Thymus (tissue), 14 donors: ENCODE results near the gene CD27. TPM values are rescaled to one million over a fixed set of nuclear protein-coding genes. Genes with fewer than 3 reads are reported as not detected.
A peak's percentile ranks its signal among the peaks of the same experiment; 100 is the strongest.

Source experiments
- DNase-seq, 9 donors: peaks; one replicate each; pipeline ENCODE4 v3.0.0-alpha.2; 2013; ENCODE audit warnings: low spot score in 9 of 9, low read depth in 6 of 9, missing footprints in 1 of 9
- H3K27ac ChIP-seq, 2 donors: one replicate each; pipeline ENCODE4 v1.5.1; 2013; ENCODE audit warnings: control low read depth in 1 of 2, low read depth in 1 of 2, low read length in 1 of 2, mild to moderate bottlenecking in 1 of 2, moderate library complexity in 1 of 2
- H3K27me3 ChIP-seq, 2 donors: one replicate each; pipeline ENCODE4 v1.5.1; 2013; ENCODE audit warnings: low read length in 1 of 2; ENCODE audit not compliant: control insufficient read depth in 2 of 2, insufficient read depth in 1 of 2
- H3K36me3 ChIP-seq, 2 donors: one replicate each; pipeline ENCODE4 v1.5.1; 2013; ENCODE audit warnings: low read length in 1 of 2, mild to moderate bottlenecking in 1 of 2, moderate library complexity in 1 of 2; ENCODE audit not compliant: control insufficient read depth in 2 of 2, insufficient read depth in 2 of 2
- H3K4me1 ChIP-seq, 2 donors: one replicate each; pipeline ENCODE4 v1.5.1; 2013; ENCODE audit warnings: low read length in 2 of 2; ENCODE audit not compliant: control insufficient read depth in 2 of 2, insufficient read depth in 2 of 2
- H3K4me3 ChIP-seq, 2 donors: one replicate each; pipeline ENCODE4 v1.5.1; 2013; ENCODE audit warnings: low read length in 2 of 2, control low read depth in 1 of 2, mild to moderate bottlenecking in 1 of 2
- H3K9me3 ChIP-seq, 2 donors: one replicate each; pipeline ENCODE4 v1.5.1; 2013; ENCODE audit warnings: low read length in 1 of 2, mild to moderate bottlenecking in 1 of 2; ENCODE audit not compliant: control insufficient read depth in 2 of 2, insufficient read depth in 1 of 2
- whole genome bisulfite sequencing: extraction: QIAGEN DNeasy Blood & Tissue Kit; methylation state at CpG from one replicate; pipeline ENCODE4 v1.1.7; 2013; 5-methylcytosine and 5-hydroxymethylcytosine counted together
- long read RNA-seq, 10 donors: transcript quantifications; one replicate each; lab custom pipeline, GENCODE V29; 2026
- polyA plus RNA-seq: library from polyadenylated mRNA; stranded (reverse); fragments of 200-250 nt; gene quantifications from one replicate; pipeline ENCODE4 v1.2.3, GENCODE V29; 2013
- total RNA-seq: library from RNA; stranded (reverse); fragments of 120-200 nt; gene quantifications from one replicate; pipeline ENCODE4 v1.2.4, GENCODE V29; 2013
- donor health status: healthy.

CD27 gene
- 42.3 TPM for total RNA-seq
- polyA plus RNA-seq, result 75.4 TPM
- long read RNA-seq, donor 1, partial matches to known transcripts, result 0 of 1 reads
- long read RNA-seq, donor 1, other reads (novel, unspliced or antisense), result 0 of 1 reads
- long read RNA-seq, donor 2, result 0 reads
- long read RNA-seq, donor 3, transcript CD27-201 (6 exons, 1,338 nt), result major isoform, 19 of 32 reads
- long read RNA-seq, donor 3, partial matches to known transcripts, result 11 of 32 reads
- long read RNA-seq, donor 3, other reads (novel, unspliced or antisense), result 0 of 32 reads
- long read RNA-seq, donor 4, transcript CD27-201 (6 exons, 1,338 nt), result major isoform, 10 of 11 reads
- long read RNA-seq, donor 4, partial matches to known transcripts, result 0 of 11 reads
- long read RNA-seq, donor 4, other reads (novel, unspliced or antisense), result 0 of 11 reads
- long read RNA-seq, donor 5, transcript CD27-201 (6 exons, 1,338 nt), result major isoform, 48 of 63 reads
- long read RNA-seq, donor 5, partial matches to known transcripts, result 13 of 63 reads
- long read RNA-seq, donor 5, other reads (novel, unspliced or antisense), result 0 of 63 reads
- long read RNA-seq, donor 6, transcript CD27-201 (6 exons, 1,338 nt), result major isoform, 23 of 23 reads
- long read RNA-seq, donor 6, partial matches to known transcripts, result 0 of 23 reads
- long read RNA-seq, donor 6, other reads (novel, unspliced or antisense), result 0 of 23 reads
- long read RNA-seq, donor 7, transcript CD27-201 (6 exons, 1,338 nt), result major isoform, 16 of 22 reads
- long read RNA-seq, donor 7, partial matches to known transcripts, result 5 of 22 reads
- long read RNA-seq, donor 7, other reads (novel, unspliced or antisense), result 0 of 22 reads
- long read RNA-seq, donor 8, transcript CD27-201 (6 exons, 1,338 nt), result major isoform, 6 of 6 reads
- long read RNA-seq, donor 8, partial matches to known transcripts, result 0 of 6 reads
- long read RNA-seq, donor 8, other reads (novel, unspliced or antisense), result 0 of 6 reads
- long read RNA-seq, donor 9, transcript CD27-201 (6 exons, 1,338 nt), result major isoform, 6 of 6 reads
- long read RNA-seq, donor 9, partial matches to known transcripts, result 0 of 6 reads
- long read RNA-seq, donor 9, other reads (novel, unspliced or antisense), result 0 of 6 reads
- long read RNA-seq, donor 10, transcript CD27-201 (6 exons, 1,338 nt), result major isoform, 14 of 14 reads
- long read RNA-seq, donor 10, partial matches to known transcripts, result 0 of 14 reads
- long read RNA-seq, donor 10, other reads (novel, unspliced or antisense), result 0 of 14 reads

DNA sequence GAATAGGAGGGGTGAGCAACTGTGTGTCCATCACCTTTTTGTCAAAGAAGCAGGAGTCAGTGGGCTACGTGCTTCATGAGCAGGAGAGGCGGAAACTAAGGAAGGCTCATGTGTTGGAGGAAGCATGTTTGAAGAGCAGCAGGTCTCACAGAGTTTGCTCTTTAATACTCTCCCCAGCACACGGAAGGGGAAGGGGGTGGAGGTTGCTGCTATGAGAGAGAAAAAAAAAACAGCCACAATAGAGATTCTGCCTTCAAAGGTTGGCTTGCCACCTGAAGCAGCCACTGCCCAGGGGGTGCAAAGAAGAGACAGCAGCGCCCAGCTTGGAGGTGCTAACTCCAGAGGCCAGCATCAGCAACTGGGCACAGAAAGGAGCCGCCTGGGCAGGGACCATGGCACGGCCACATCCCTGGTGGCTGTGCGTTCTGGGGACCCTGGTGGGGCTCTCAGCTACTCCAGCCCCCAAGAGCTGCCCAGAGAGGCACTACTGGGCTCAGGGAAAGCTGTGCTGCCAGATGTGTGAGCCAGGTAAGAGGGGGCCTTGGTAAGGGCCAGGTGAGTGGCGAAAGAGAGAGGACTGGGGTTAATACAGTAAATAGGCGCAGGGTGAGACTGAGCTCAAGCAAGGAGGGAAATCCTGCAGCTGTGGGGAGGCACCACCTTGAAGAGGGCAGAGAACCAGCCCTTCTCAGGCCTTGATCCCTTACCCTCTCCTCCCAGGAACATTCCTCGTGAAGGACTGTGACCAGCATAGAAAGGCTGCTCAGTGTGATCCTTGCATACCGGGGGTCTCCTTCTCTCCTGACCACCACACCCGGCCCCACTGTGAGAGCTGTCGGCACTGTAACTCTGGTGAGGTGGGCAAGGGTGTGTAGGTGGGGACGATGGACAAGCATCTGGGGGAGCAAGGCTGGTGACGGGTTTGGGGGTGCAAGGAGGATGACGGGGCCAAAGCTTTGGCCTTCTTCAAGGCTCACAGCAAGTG, at the start of gene CD27:
Gene CD27, plus strand, starts transcription at position 252 of the 985 bp plus-strand sequence. Its CDS starts 141 bp downstream, at position 393.
- WGBS, result 67% methylated on average over 16 of the region's 16 CpGs
- DNase-seq, result peak in 3 of 9 donors; percentile 54 to 86 (median 68)
- peaks cover 37 to 73% of the 10 kb centered on the region in 2 donors for H3K4me1 ChIP-seq

DNA sequence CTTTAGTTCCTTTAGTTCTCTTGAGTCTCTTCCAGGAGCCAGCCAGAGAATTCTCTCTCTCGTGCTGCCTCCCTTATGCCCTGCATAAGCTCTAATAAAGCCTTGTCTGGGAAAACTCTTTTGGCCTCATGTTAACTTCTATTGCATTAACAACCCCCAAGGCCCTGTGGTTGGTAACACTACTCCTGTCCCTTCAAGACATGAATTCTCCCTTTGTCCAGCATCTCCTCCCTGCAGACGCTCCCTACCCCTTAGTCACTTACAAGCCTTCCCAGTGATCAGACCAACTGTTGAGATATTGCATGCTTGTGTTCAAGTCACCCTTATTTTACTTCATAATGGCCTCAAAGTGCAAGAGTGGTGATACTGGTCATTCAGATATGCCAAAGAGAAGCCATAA, 48.7 kb upstream of the CD27 start:
- DNase-seq, result no peak
- no peaks in the 10 kb centered on the region for H3K27me3 ChIP-seq
- WGBS, result 98% methylated on average over 2 of the region's 2 CpGs
- no peak overlapping the region for H3K27ac ChIP-seq
- no peaks in the 10 kb centered on the region for H3K9me3 ChIP-seq
- H3K4me3 ChIP-seq, result no peak overlapping the region
- H3K4me1 ChIP-seq, result no peaks in the 10 kb centered on the region
- H3K36me3 ChIP-seq, result no peaks in the 10 kb centered on the region

More for the DNA sequence above, at the start of gene CD27:
- H3K27me3 ChIP-seq, result no peaks in the 10 kb centered on the region
- H3K36me3 ChIP-seq, result peaks cover 0 to 19% of the 10 kb centered on the region in 2 donors
- H3K4me3 ChIP-seq, result peak within 1 kb of the TSS; percentile 49 to 51
- H3K27ac ChIP-seq, result peak within 1 kb of the TSS; percentile 85 to 96
- H3K9me3 ChIP-seq, result no peaks in the 10 kb centered on the region

DNA sequence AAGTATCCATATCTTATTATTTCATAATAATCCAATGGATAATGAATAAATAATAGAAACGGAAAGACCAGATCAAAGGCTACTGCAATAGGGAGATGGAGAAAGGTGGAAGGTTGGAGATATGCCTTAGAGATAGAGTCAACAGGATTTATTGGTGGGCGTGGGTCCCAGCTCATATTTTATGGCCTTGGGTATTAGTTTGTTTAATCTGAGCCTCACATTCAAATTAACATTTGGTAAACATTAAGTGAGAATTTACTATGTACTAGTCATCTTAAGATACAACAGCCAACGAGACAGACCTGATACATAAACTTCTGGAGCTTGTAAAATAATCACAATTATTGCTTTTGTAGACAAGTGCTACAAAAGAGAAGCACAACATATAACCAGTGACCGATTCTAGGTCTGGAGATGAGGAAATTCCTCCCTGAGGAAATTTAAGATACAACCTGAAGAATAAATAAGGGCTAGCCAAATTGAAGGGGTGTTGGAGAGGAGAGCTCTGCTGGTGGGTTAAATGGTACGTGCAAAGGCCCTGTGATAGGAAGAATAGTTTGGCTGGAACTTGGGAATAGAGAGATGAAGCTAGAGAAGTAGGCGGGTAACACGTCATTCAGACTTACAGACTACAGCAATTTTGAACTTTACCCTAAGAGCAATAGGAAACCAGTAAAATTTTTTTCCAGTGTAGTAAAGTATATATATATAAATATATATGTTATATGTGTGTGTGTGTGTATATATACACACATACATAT, 44.7 kb upstream of the CD27 start:
- 96% methylated on average over 7 of the region's 7 CpGs for WGBS
- Histone ChIP-seq H3K9me3 (no peaks in the 10 kb centered on the region), H3K36me3 (no peaks in the 10 kb centered on the region)

DNA sequence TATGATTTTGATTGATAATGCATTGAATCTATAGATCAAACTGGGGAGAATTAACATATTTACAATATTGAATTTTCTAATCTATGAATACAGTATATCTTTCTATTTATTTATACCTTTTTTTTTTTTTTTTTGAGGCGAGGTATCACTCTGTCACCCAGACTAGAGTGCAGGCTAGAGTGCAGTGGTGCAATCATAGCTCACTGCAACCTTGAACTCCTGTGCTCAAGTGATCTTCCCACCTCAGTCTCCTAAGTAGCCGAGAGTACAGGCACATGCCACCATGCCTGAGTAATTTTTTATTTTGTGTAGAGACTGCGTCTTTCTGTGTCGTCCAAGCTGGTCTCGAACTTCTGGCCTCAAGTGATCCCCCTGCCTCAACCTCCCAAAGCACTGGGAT, 40.4 kb upstream of the CD27 start:
- Histone ChIP-seq H3K27me3 (no peaks in the 10 kb centered on the region), H3K27ac (no peak overlapping the region), H3K4me3 (no peak overlapping the region), H3K36me3 (no peaks in the 10 kb centered on the region), H3K9me3 (no peaks in the 10 kb centered on the region), H3K4me1 (no peaks in the 10 kb centered on the region)
- DNase-seq, result no peak
- 98% methylated on average over 5 of the region's 5 CpGs for WGBS

More for the DNA sequence above, 44.7 kb upstream of the CD27 start:
- Histone ChIP-seq H3K27ac (no peak overlapping the region), H3K27me3 (no peaks in the 10 kb centered on the region), H3K4me1 (no peaks in the 10 kb centered on the region), H3K4me3 (no peak overlapping the region)
- no peak for DNase-seq

DNA sequence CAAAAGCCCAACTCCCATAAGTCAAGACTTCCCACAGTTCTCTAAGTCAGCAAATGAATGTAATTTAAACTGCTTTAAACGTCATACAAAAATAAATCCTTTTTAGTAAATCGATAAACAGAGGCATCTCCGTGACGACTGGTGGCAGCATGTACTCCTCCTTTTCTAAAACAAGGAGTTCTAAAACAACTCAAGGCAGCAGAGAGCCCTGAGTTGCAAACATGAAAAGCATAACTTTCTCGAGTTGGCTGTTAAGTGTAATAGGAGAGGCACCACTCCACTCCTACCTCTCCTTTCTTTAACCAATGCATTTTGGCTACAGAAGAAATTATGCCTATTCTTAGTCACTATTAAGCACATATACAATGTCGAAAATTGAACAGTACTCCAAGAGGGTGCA, 38.8 kb upstream of the CD27 start:
- Histone ChIP-seq H3K4me1 (no peaks in the 10 kb centered on the region), H3K27me3 (no peaks in the 10 kb centered on the region), H3K36me3 (no peaks in the 10 kb centered on the region), H3K27ac (no peak overlapping the region), H3K4me3 (no peak overlapping the region), H3K9me3 (no peaks in the 10 kb centered on the region)
- 92% methylated on average over 6 of the region's 6 CpGs for WGBS
- DNase-seq, result no peak

DNA sequence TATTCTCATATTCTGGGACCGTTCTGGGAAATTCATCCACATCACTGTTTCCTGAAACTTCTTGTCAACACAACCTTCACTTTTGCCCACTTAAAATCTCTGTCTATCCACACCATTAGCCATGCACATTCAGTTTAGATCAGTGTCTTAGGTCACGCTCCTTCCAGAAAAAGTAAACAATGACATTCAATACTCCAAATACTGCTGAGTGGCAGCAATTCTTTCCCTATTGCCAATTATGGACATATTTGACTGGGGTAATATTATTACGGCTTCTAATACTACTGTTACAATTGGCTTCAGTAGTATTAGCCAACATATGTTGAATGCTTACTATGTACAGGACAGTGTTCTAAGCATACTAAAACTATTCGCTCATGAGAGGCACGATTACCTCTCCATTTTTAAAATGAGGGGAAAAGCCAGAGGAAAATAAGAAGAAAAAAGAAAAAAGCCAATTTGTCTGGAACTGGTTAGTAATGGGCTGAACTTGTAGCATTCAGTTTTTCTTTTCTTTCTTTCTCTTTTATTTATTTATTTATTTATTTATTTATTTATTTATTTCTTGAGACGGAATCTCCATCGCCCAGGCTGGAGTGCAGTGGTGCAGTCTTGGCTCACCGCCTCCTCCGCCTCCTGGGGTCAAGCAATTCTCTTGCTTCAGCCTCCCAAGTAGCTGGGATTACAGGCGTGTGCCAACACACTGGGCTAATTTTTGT, 37.4 kb upstream of the CD27 start:
- Histone ChIP-seq H3K36me3 (no peaks in the 10 kb centered on the region), H3K27ac (no peak overlapping the region), H3K27me3 (no peaks in the 10 kb centered on the region), H3K4me3 (no peak overlapping the region), H3K9me3 (no peaks in the 10 kb centered on the region), H3K4me1 (no peaks in the 10 kb centered on the region)
- DNase-seq, result no peak
- WGBS, result 98% methylated on average over 10 of the region's 10 CpGs

DNA sequence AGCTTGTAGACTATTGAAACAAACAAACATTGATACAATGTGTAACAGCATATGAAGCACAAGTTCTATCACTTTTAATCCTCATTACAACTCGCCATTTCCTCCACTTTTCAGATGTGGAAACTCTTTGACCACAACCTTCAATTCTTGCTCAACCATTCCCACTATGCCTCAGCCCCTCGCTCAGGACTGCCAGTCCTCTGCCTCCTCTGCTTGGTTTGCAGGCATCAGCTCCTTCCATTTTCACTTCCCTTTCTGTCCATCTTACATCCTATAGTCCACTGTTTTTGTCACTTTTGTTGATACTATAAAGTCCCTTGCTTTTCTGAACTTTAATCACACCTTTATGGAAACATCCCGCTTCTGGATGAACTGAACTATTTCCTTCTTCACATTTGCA, 28.2 kb upstream of the CD27 start:
- no peaks in the 10 kb centered on the region for H3K4me1 ChIP-seq
- no peaks in the 10 kb centered on the region for H3K9me3 ChIP-seq
- H3K4me3 ChIP-seq, result no peak overlapping the region
- no peak for DNase-seq
- no peak overlapping the region for H3K27ac ChIP-seq
- no peaks in the 10 kb centered on the region for H3K27me3 ChIP-seq
- no peaks in the 10 kb centered on the region for H3K36me3 ChIP-seq
- 52% methylated on average over 3 of the region's 3 CpGs for WGBS
